PC-3 (cell line): Measurements from ENCODE around the gene CCDC92B.

Source experiments
- CTCF ChIP-seq: fragments of 300-600 bp; sonication (generic); conservative IDR thresholded peaks from 2 replicates; pipeline ENCODE4 v1.5.1; 2017; ENCODE audit warnings: antibody characterized with exemption, low read depth, mild to moderate bottlenecking, low read length
- EZH2 ChIP-seq: fragments of 300-600 bp; sonication (generic); IDR thresholded peaks from one replicate; pipeline ENCODE4 v1.6.1; 2017; ENCODE audit warnings: antibody characterized with exemption, mild to moderate bottlenecking, low read length; ENCODE audit not compliant: unreplicated experiment
- EZH2phosphoT487 ChIP-seq: fragments of 300-600 bp; sonication (generic); IDR thresholded peaks from 2 replicates; pipeline ENCODE4 v1.6.1; 2018; ENCODE audit warnings: mild to moderate bottlenecking, antibody characterized with exemption, low read length, borderline replicate concordance

GRCh38 chr17:2712300-2713043, 37.0 kb downstream of the CCDC92B start:
- TF ChIP-seq CTCF, result no peak
- no peak for TF ChIP-seq EZH2
- no peak for TF ChIP-seq EZH2phosphoT487
